GM15510 (cell line): Measurements from ENCODE around the gene MOB3B.

ENCODE experiments used
- POLR2A ChIP-seq: IDR thresholded peaks from 3 replicates; pipeline ENCODE4 v1.6.1; 2011; ENCODE audit warnings: borderline replicate concordance; ENCODE audit not compliant: insufficient read length; ENCODE audit errors: extremely low read depth

MOB3B gene

DNA sequence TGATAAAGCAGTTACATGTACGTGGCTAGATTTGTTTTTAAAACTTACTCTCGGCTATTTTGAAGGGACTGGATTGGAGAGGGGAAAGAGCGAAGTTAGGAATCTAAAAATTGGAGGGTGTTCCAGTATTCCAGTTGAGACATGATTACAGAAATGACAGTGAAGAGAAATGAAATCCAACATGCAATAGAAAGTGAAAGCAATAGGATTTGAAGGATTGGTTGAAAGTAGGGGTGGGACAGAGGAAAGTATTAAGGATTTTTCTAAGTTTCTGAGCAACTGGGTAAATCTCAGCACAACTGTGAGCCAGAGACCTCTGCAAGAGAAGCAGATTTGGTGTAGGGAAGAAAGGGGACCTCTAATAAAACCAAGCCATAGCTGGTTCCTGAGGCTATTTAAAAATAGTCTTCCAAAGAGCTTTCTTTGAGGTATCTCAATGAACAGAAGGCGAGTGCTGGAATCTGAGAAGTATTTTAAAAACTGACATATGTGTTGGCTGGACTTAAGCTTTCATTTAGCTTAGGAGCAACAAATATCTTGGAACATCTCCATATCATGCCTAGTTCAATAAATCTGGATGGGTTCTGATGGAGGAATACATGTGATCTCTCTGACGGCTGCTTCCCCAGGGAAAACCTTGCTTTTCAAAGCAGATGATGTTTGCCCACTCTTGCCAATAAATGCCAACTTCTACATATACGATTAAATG is 115.9 kb downstream of the MOB3B start:
- TF ChIP-seq POLR2A = no peak

- TF ChIP-seq POLR2A = no peak
Observed at GRCh38 chr9:27412963-27413362, 116.7 kb downstream of the MOB3B start.

DNA sequence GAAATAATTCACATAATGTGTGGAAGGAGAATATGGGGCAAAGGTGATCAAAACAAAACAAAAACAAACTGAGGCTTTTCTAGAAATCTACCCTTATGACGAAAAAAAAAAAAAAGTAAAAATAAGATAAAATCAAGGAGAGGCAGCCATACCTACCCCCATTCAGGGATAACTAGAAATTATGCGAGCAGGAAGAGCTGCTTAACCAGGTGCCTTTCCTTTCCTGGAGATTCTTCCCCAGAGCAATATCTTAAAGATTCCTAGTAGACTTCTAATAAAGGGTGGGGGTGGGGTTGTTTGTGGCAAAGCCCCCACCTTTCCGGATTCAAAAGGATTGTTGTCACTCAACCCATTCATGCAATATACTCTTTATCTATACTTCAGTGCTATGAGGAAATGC is 117.5 kb downstream of the MOB3B start:
- TF ChIP-seq POLR2A = no peak

GRCh38 chr9:27408482-27408881 is 121.1 kb downstream of the MOB3B start:
- TF ChIP-seq POLR2A = no peak

GRCh38 chr9:27408001-27408400 is 121.6 kb downstream of the MOB3B start:
- no peak for TF ChIP-seq POLR2A

DNA sequence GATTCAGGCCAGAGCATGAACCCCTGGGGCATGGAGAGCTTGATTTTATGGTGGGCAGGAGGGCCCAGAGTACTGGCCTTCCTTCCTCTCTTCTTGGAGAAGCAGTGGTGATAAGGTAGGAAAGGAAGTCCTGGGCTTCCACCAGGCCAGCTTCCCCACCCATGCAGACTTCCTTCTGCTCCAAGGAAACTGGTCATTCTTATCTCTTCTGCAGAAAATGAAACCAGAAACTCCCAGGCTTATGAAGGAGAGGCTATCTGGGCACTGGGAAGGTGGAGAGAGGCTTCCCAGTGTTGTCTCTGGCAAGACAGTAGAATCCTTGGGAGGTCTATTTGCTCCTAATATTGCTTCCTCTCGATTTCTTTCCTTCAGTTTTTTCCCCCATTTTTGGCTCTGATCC is 122.1 kb downstream of the MOB3B start:
- TF ChIP-seq POLR2A = no peak

DNA sequence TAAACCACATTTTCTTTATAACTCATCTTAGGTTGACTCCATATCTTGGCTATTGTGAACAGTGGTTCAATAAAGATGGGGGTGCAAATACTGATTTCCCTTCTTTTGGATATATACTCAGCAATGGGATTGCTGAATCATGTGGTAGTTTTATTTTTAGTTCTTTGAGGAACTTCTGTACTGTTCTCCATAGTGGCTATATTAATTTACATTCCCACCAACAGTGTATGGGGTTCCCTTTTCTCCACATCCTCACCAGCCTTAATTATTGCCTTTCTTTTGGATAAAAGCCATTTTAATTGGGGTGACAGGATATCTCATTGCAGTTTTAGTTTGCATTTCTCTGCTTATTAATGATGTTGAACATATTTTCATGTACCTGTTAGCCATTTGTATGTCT is 125.0 kb downstream of the MOB3B start:
- TF ChIP-seq POLR2A = no peak

DNA sequence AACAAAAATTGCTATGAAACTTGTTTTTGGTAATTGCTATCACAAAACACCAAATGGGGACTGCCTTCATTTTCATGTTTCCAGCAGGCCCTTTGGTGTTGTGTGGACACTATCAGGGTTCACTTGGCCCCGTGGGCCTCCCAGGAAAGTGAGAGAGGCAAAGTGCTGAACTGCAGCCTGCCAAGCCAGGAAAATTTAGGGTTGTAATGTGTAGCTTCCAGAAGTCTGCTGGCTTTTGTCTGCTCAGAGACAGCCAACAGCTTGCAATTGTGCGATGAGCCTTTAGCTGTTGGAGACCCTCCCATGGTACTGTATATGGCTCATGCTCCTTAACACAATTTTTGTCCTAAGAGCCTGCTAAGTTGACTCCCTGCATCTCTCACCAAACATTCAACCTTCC is 127.0 kb downstream of the MOB3B start:
- TF ChIP-seq POLR2A = no peak

- TF ChIP-seq POLR2A = no peak
Observed at GRCh38 chr9:27400334-27400880, 129.2 kb downstream of the MOB3B start.

DNA sequence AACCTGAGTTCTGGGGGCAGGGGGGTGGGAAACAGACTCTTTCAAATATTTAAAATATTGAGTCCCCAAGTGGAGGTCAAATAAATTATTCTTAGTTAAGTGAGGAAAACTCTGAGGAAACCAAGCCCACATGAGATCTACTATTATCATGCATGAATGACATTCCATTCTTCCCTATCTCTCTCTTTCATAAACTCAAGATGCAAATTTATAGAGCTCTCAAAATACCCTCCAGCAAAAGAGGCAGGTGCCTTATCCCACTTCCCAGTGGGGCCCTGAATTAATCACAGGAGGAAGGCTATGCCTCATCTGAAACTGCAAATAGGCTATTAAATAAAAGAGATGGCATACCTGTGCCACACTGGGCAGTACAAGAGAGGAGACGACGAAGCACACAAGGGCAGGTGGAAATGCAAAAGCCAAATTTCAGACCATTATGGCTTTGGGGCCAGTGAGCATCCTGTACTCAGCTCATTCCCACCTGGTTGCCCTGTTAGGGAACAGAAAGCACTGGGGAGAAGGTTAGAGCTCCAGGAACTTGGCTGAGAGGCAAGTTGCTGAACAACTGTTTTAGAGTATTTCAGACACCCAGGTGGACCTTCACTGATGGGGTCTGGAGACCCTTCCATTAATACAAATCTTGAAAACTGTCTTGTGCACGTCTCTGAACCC is 130.5 kb downstream of the MOB3B start:
- TF ChIP-seq POLR2A = no peak

- TF ChIP-seq POLR2A = no peak
Observed at GRCh38 chr9:27396495-27396894, 133.1 kb downstream of the MOB3B start.

- no peak for TF ChIP-seq POLR2A
Observed at GRCh38 chr9:27395484-27395921, 134.1 kb downstream of the MOB3B start.

DNA sequence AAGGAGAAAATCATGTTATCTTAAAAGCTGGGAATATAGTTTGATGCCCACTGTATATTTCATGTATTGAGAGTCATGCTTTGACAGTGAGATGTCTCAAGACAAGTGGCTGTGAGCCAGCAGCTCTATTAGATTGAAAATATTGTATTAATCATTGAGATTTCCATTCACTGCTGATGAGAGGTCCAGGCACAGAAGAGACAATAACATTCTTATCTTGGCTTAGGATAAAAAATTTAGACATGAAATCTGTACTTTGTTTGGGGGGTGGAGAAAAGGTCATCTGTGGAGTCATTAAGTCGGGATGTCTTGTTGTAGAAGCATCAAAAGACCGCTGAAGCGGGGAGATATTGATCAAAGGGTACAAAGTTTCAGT is 134.8 kb downstream of the MOB3B start:
- no peak for TF ChIP-seq POLR2A

- TF ChIP-seq POLR2A = no peak
Observed at GRCh38 chr9:27394154-27394825, 135.3 kb downstream of the MOB3B start.

DNA sequence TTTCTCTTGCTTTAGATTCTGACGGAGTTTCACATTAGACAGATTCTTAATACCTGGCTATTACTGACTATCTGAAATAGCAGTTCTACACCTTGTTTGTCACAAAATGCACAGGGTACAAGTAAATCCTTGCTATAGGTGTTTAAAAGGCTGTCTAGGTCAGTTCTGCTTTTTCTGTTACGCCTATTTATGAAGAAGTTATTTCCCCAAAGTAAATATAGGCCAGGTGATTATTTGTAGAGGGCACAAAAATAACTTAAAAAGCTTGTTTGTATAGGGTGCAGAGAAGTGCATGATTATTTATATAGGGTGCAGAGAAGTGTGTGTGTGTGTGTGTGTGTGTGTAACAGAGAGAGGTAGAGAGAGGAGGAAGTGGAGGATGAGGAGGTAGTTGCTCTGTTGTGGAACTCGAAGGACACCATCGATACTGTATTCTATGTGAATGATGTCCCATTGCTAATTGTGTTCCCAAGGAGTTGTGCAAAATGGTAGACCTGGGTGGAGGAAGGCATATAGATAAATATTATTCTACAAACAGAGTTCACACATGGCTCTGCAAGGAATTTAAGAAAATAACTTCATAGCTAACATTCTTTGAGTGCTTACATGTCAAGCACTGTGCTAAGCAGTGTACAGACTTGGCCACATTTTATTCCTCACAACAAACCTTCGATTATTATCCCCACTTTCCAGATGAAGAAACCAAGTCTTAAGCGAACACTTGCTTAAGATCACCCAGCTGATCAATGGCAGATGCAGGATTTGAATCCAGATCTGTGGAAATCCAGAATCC is 136.4 kb downstream of the MOB3B start:
- no peak for TF ChIP-seq POLR2A

DNA sequence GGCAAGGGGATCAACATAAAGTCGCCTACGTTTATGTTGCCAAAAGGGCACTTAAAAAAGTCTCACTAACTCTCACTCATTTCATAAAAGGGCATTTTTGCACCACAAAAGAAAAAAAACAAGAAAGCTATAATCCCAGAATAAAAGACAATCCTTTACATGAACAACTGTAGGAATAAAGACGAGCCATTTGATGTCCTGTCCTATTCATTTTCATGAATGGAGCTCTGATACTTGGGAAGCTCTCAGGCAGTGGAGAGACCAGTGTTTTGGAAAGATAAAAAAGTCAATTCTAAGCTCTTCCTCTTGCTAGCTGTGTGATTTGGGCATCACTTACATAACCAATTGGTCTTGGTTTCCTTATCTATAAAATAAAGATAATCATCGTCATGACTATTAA is 137.2 kb downstream of the MOB3B start:
- TF ChIP-seq POLR2A = no peak
